Erythroblast (primary cell): ENCODE measurements around the gene PLCB4.

Source experiments
- GATA1 ChIP-seq: IDR thresholded peaks from 2 replicates; pipeline ENCODE4 v1.6.1; 2011; ENCODE audit warnings: low read depth, mild to moderate bottlenecking, control low read depth, low read length, moderate library complexity
- POLR2A ChIP-seq: IDR thresholded peaks from 2 replicates; pipeline ENCODE4 v1.6.1; 2011; ENCODE audit warnings: mild to moderate bottlenecking, low read length

- TF ChIP-seq POLR2A (no peak), GATA1 (no peak)
These were observed 291.5 kb downstream of the PLCB4 start for GRCh38 chr20:9360431-9360830.
